Erythroblast (primary cell): ENCODE measurements around the gene HOXB2.

Experiments
- DNase-seq, 2 experiments: peaks; one replicate each; lab custom pipeline; 2025; lab: John Stamatoyannopoulos, UW
- GATA1 ChIP-seq: IDR thresholded peaks from 2 replicates; pipeline ENCODE4 v1.6.1; 2011; ENCODE audit warnings: low read depth, mild to moderate bottlenecking, control low read depth, low read length, moderate library complexity
- POLR2A ChIP-seq: IDR thresholded peaks from 2 replicates; pipeline ENCODE4 v1.6.1; 2011; ENCODE audit warnings: mild to moderate bottlenecking, low read length

HOXB2 gene

GRCh38 chr17:48575066-48575582, 30.2 kb upstream of the HOXB2 start:
- TF ChIP-seq GATA1, result no peak
- no peak for TF ChIP-seq POLR2A
- no peak for DNase-seq

- no peak for TF ChIP-seq POLR2A
- TF ChIP-seq GATA1, result no peak
- DNase-seq, result no peak
These were observed 29.7 kb upstream of the HOXB2 start for GRCh38 chr17:48574505-48575065.

GRCh38 chr17:48571826-48572417, 27.0 kb upstream of the HOXB2 start:
- no peak for DNase-seq
- TF ChIP-seq POLR2A (no peak), GATA1 (no peak)

GRCh38 chr17:48571024-48571818, 26.3 kb upstream of the HOXB2 start:
- TF ChIP-seq GATA1 (no peak), POLR2A (no peak)

GRCh38 chr17:48570325-48571023, 25.6 kb upstream of the HOXB2 start:
- TF ChIP-seq POLR2A (no peak), GATA1 (no peak)

More at GRCh38 chr17:48571024-48571818, 26.3 kb upstream of the HOXB2 start:
- DNase-seq, result no peak

GRCh38 chr17:48569674-48570324, 24.9 kb upstream of the HOXB2 start:
- DNase-seq, result no peak

More at GRCh38 chr17:48570325-48571023, 25.6 kb upstream of the HOXB2 start:
- no peak for DNase-seq

GRCh38 chr17:48569240-48569582, 24.3 kb upstream of the HOXB2 start:
- no peak for DNase-seq
- TF ChIP-seq POLR2A, result no peak
- no peak for TF ChIP-seq GATA1

More at GRCh38 chr17:48569674-48570324, 24.9 kb upstream of the HOXB2 start:
- TF ChIP-seq GATA1 (no peak), POLR2A (no peak)

GRCh38 chr17:48568499-48569239, 23.8 kb upstream of the HOXB2 start:
- no peak for DNase-seq
- TF ChIP-seq POLR2A (no peak), GATA1 (no peak)

- no peak for DNase-seq
These were observed 22.9 kb upstream of the HOXB2 start for GRCh38 chr17:48567646-48568354.

GRCh38 chr17:48567209-48567608, 22.3 kb upstream of the HOXB2 start:
- no peak for TF ChIP-seq GATA1
- TF ChIP-seq POLR2A, result no peak
- no peak for DNase-seq

More at GRCh38 chr17:48567646-48568354, 22.9 kb upstream of the HOXB2 start:
- no peak for TF ChIP-seq POLR2A
- TF ChIP-seq GATA1, result no peak

GRCh38 chr17:48566717-48567116, 21.8 kb upstream of the HOXB2 start:
- TF ChIP-seq GATA1 (no peak), POLR2A (no peak)
- no peak for DNase-seq
